Measurements from ENCODE around the gene SLC39A13.

Gene SLC39A13

GRCh38 chr11:47453365-47453764 lies 45.0 kb downstream of the SLC39A13 start:
- DNase-seq (ENCODE audit: low spot score): no peak

DNA sequence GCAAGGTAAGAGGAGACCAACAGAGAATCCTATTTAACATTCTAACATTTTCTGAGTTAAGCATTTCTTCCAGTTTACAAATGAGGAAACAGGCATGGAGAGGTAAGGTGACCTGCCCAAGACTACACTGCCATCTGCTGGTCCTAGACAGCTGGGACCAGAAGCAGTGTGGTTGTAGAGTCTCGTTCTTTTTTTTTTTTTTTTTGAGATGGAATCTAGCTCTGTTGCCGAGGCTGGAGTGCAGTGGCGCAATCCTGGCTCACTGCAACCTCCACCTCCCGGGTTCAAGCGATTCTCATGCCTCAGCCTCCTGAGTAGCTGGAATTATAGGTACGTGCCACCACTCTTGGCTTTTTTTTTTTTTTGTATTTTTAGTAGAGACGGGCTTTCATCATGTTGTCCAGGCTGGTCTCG lies 45.9 kb downstream of the SLC39A13 start:
- peak; percentile 67 for DNase-seq (ENCODE audit: low spot score)

GRCh38 chr11:47460571-47461235 lies 52.3 kb downstream of the SLC39A13 start:
- no peak for DNase-seq (ENCODE audit: low spot score)

- DNase-seq (ENCODE audit: low spot score): no peak
Observed at GRCh38 chr11:47461876-47462275, 53.5 kb downstream of the SLC39A13 start.

- DNase-seq (ENCODE audit: low spot score): no peak
Observed at GRCh38 chr11:47464483-47464882, 56.1 kb downstream of the SLC39A13 start.
